ENCODE measurements around the gene CLIC1.

Gene CLIC1

DNA sequence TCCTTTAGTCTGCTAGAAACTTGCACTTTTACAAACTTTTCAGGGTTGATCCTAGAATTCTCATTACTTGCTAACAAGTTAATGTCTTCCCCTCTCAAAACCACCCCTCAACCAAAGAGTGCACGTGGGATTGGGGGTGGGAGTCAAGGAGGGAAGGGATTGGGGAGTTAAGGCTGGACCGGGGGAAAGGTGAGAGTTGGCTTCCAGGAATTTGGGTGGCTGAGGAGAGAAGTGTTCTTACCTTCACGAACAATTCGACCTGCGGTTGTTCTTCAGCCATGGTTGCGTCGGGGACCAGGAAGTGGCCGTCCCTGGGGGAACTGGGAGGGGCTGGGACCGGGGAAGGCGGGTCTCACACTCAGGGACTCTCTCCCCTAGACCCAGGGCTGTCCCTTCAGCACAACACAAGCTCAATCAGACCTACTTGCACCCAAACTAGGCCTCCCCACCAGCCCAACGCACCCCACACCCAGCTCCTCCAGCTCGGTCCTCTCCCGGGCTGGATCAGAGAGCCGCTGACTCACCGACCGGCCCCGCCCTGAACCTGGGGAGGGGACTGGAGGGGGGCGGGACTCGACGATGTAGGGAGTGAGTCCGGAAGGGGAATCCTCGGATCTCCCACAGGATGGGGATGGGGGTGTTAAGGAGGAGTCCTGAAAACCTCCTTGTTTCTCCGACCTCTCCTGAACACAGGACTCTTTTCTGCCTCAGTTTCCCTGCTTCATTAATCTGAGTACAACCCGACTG lies at the start of gene CLIC1:
Gene CLIC1, minus strand, starts transcription at position 510 of the 747 bp plus-strand sequence. Its CDS starts 230 bp downstream, at position 280.
- peak; percentile 65 for DNase-seq

DNA sequence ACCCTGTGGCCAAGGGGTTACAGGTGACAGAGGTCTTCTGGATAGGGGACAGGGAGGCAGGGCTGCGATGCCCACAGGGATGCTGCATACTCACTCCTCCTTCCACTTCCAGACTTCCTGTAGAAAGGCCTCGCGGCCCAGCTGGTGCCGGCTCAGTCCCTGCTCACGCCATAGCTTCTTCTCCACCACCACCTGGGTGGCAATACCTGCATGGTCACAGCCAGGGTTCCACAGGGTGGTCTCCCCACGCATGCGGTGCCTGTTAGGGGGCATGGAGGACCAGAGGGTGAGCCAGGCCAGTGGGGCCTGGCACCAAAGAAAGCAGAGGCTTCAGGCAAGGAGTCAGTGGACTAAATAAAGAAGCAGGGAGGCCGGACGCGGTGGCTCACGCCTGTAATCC lies 49.1 kb upstream of the CLIC1 start:
- no peak for DNase-seq

DNA sequence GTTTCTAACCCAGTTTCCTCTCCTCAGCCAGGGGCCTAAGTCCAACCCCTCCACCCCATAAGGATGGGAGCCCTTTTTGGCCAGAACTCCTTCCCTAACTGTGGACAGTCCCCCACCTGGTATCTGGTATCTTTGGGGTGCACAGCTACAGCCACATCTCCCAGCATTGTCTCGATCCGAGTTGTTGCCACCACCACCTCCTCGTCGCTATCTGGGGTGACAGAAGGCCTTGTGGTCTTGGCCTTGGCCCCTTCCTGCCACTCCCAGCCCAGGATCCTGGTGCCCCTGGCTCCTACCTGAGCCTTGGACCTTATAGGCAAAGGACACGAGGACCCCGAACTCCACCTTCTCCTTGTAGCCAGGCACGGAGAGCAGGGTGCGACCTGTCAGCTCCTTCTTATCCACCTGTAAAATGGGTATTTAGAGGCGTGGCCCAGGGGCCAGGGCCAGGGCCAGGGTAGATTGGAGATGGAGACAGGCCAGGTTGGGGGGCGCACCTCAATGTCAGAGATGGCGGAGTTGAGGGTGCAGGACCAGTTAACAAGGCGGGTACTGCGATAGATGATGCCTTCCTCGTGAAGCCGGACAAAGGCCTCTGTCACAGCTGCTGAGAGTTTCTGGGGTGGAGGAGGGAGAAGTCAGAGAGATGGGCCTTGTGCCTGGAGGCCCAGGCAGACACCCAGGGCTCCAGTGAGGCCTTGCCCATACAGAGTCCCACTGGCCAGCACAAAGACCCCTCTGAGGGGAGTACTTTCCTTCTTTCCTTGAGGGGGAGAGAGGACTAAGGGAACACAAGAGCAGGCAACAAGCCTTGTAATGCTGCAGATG lies 48.0 kb upstream of the CLIC1 start:
- DNase-seq, result no peak

DNA sequence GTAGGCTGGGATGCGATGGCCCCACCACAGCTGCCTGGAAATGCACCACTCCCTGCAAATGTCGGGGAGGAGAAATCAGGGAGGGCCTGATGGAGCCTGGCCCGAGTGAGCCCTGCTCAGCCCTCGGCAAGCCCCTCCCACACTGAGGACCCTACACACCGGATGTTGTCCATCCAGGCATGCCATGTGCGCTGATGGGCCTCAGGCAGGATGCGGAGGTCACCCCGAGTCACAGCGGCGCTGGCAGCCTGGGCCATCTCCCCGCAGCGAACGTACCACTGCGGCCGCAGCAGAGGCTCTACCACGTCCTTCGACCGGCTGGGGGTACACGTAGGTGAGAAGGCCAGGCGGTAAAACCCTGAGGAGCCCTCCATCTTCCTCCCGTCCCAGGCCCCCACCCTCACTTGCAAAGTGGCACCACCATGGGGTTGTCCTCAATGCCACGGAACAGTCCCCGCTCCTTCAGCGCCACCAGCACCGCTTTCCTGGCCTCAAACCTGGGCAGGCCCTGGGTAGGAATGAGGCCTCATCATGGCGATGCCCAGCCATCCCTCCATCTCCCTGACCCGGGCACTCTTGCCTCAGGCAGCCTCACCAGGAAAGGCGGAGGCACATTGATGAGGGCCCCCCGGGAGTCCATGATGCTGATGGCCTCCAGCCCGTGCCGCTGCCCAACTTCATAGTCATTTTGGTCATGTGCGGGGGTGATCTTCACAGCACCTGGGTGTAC lies 46.0 kb upstream of the CLIC1 start:
- no peak for DNase-seq

DNA sequence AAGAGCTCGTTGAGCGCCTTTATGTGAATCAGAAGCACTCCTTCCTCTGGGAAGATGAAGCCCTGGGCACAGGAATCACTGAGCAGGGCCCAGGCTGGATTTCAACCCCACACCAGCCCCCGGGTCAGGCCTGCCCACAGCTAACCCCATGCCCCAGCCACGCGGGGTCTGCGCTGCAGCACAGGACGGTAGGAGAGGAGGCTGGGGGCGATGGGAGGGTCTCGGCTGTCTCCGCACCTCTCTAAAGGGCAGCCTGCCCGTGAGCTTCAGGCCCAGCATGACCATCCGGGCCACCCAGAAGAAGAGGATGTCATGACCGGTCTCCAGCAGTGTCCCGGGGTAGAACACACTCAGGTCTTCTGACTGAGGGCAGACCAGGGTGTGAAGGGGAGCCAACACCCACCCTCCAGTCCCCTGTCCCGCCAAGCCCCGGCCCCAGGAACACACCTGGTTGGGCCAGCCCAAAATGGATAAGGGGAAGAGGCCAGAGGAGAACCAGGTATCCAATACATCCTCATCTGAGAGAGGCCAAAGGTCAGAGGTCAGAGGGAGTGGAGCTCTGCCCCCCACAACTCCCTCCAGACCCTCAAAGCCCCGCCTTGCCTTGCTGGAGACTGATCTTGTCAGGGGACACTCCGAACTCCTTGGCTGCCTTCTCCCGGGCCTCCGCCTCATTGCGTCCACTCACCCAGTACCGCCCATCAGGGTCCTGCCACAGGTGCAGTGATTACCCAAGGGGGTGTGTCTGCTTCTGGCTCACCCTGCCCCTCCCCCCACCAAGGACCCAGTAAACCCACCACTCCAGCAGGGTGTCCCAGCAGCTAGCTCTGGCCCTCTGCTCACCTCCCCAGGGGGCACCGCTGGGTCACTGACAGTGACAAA lies 45.2 kb upstream of the CLIC1 start:
- no peak for DNase-seq

DNA sequence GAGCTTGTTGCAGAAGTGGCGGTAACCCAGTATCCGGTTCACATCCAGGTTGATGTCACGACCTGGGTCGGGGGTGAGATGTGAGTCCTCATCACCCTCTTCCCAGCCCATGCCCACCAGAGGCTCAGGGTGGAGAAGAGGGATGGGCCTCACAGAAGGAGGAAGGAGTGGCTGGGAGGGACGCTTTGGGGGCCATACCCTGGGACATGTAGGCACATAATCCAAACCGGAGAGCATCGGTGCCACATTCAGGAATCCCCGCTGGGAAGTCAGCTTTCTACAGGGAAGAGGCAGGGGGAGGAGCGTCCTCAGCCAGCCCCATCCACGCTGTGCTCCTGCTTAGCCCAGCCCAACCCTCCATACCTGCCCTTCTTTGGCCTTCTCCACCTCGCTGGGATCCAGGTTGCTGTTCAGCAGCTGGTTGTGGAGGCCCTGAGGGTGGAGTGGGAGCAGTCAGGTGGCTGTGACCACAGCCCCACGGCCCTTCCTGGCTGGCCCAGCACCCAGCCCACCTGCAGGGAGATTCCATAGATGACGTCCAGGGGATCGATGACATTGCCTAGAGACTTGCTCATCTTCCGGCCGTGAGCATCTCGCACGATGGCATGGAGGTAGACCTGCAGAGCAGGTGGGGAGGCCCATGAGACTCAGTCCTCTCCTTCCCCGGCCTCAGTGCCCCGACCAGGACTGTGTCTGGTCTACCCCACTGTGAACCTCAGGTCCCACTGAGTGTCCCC lies 44.3 kb upstream of the CLIC1 start:
- no peak for DNase-seq

DNA sequence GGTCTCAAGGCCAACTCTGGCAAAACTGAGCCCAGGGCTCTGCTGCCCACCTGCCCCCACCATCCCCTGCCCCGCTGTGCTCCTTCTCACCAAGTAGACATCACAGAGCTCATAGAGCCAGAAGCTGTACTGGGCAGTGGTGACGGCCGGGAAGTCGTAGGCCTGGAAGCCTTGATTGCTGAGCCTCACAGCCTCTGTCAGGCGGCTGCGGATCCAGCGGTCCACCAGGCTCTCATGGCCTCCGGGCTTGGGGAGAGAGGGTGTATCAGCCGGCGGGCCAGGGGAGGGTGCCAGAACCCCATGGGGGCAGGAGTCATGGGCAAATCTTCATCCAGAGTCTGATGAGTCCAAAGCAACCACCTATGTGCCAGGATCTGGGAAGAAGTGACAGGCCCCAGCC lies 43.6 kb upstream of the CLIC1 start:
- DNase-seq, result no peak

DNA sequence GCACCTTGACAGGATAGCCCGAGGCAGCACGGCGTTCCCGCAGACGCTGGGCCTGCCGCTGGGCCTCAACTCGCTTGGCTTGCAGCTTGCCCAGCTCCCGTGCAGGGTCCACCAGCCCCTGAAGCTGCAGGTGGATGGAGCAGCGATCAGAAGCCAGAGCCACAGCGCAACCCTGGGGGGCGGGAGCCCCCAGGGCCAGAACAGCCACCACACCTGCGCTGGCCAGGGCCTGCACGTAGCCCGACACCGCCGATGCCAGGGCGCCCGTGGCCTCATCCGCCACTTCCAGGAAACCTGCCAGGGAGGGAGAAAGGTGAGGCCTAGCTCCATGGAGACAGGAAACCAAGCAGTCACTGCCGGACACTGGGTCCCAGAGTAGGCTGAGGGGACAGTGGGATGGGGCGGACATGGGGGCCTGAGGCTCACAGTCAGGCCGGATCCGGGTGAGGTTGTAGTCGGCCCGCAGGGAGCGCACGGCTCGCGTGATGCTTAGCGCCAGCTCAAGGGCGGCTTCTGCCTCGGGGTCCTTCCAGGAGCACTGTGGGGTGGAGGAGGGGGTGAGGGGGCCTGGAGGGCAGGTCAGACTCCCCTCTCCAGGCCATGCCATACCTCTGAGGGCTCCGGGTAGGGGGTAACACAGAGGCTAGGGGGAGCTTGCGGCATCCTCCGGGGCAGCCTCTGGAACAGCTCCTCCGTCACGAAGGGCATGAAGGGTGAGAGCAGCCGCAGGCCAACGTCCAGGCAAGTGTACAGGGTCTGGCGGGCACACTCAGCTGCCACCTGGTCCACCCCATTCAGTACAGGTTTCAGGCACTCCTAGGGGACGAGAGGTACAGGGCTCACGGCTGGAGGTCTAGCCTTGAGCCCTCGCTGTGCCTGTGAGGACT lies 42.9 kb upstream of the CLIC1 start:
- no peak for DNase-seq

DNA sequence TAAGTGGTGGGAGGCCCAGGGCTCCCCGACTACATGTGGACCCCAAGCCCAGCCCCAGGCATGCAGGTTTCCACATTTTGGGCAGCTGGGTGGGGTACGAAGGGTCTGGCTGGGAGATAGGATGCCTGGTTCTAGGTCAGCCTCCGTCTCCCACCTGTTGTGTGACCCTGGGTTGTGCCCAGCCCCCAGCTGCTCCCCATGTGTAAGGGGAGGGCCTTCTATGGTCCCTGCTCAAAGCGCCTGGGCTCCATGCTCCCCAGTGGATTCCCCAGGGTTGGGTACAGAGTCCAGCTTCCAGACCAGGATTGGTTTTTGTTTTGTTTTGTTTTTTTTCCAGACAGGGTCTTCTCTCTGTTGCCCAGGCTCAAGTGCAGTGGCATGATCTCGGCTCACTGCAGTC lies 41.9 kb upstream of the CLIC1 start:
- DNase-seq, result no peak

DNA sequence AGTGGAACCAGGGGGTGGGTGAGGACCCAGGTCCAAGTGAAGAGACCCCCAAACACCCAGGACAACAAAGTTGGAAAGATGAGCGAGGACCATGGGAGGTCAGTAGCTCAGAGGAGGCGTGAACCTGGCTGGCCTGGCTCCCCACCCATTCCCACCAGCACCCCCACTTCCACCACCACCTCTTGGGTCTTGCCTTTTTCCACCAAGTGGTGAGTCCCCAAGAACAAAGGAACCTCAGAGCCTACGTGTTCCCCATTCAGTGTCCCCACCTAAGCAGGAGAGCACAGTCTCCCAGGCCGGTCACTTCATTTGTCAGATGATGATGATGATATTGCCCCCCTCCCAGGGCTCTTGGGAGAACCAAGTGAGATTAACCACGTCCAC lies 41.3 kb upstream of the CLIC1 start:
- DNase-seq, result no peak

DNA sequence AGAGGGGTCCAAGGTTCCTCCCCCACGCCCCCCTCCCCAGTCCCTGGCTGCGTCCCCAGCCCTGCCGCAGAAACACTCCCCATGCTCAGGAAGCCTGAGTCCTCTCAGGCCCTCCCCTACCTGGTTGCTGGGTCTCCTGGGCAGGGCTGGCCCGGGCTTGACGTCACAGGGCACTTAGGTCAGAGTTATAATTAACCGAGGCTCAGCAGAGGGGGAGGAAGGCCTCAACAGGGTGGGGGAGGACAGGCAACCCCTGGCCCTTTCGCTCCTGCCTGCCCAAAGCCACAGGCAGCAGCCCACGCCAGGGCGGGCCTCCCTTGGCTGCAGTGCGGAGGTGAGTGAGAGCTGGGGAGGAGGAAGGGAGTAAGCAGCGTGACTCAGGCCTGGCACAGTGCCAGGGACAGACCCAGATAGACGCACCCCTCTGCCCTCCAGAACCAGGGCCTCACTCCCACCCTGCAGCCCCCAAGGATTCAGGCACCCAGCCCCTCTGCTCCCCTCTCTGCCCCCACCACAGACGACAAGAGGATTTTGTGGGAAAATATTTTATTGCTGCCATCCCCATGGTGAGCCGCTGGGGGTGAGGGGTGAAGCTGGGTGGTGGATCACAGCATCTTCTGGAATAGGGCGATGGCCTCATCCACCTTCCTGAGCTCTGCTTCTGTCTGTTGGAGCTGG lies 40.8 kb upstream of the CLIC1 start, which contains the start of gene VWA7:
Gene VWA7, minus strand, starts transcription at position 340 of the 678 bp plus-strand sequence. CDS start 549 bp downstream, outside the sequence.
- peak; percentile 26 for DNase-seq

DNA sequence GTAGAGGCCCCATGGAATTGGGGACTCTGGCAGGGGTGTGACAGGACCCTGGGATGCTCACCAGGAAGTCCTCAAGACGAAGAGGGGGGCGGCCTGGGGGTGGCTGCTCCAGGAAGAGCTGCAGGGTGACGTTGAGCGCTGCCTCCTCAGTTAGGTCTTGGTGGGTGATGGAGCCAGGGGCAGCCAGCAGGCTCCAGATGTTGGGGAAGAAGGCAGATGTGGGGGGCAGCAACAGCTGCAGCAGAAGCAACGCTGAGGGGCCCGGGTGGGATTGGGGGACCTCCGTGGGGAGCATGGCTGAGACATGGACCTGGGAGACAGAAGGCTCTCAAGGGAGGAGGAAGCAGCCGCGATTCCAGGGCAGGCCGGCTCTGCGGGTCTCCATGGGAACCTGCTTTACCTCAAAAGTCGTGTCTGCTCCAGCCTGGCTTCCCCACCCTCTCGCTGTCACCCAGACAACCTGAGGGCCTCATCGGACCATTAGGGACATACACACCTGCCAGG lies 40.2 kb upstream of the CLIC1 start:
- DNase-seq, result no peak

DNA sequence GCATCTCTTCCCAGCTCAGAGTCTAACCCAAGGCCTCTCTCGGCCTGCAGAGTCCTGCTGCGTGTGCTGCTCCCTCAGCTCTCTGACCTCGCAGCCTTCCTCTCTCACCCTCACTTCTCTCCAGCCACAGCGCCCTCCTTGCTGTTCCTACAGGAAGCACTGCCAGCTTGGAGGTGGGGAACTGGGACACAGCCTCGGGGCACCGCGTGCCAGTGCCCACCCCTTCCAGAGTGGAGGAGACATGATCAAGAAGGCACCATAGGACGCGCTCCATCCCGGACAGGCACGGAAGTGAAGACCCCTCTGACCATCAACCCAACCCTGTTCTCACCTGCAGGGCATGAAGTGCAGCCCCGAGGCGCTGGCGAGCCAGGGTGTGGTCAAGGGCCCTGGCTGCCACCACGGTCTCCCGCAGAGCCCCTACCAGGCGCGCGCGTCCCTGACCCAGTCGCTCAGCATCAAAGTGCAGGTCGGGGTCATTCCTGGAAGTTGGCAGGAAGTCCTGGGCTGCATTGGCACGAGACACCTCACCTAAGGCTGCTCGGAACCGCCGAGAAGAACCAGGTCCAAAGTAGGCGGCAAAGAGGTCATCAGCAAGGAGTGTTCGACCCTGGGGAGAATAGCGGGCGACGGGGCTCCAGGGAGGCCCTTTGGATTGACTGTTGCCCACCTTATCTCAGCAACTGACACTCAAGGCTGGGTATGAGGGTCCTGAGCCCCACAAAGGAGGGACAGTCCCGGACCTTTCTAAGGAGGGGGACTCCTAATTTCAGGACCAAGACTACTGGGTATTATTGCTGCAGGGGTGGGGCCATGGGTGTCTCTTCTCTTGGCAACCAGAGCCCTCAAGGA lies 39.5 kb upstream of the CLIC1 start:
- DNase-seq, result no peak

DNA sequence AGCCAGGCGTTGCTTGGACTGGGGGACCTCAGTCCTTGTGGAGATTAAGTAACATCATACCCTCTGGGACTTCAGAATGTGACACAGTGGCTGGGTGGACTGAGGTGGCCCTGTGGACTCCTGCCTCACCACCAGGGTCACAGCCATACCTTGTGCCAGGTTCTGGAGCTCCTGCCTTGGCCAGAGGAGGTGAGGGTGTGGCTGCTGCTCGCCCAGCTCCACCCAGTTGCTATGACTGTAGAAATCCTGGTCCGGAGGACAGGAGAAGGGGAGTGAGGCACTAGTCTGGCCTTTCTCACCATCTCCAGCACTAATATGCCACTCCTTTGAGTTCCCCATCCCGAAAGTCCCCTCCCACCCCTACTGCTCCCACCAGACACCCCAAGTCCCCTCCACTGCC lies 38.9 kb upstream of the CLIC1 start:
- DNase-seq, result no peak

DNA sequence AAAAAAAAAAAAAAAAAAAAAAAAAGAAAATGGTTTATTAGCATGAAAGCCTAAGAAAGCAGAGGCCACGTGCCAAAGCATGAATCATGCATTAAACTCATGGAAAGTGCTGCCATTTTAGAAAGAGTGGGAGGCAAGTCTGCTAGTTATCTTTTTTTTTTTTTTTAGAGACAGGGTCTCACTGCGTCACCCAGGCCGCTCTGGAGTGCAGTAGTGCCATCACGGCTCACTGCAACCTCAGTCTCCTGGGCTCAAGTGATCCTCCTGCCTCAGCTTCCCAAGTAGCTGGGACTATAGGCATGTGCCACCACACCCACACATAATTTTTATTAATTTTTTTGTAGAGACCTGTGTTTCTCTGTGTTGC lies 35.6 kb upstream of the CLIC1 start:
- DNase-seq, result no peak

DNA sequence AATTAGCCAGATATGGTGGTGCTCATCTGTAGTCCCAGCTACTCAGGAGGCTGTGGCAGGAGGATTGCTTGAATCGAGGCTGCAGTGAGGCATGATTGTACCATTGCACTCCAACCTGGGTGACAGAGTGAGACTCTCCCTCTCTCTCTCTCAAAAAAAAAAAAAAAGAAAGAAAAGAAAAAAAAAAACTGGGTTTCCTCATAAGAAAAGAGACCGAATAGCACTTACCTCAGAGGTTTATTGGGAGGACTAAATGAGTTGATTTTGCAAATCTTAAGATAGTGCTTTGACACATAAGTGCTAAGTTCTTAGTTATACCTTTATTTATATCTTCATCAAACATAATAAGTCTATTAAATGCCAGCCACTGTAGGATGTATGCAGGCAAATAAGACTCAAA lies 34.5 kb upstream of the CLIC1 start:
- no peak for DNase-seq

DNA sequence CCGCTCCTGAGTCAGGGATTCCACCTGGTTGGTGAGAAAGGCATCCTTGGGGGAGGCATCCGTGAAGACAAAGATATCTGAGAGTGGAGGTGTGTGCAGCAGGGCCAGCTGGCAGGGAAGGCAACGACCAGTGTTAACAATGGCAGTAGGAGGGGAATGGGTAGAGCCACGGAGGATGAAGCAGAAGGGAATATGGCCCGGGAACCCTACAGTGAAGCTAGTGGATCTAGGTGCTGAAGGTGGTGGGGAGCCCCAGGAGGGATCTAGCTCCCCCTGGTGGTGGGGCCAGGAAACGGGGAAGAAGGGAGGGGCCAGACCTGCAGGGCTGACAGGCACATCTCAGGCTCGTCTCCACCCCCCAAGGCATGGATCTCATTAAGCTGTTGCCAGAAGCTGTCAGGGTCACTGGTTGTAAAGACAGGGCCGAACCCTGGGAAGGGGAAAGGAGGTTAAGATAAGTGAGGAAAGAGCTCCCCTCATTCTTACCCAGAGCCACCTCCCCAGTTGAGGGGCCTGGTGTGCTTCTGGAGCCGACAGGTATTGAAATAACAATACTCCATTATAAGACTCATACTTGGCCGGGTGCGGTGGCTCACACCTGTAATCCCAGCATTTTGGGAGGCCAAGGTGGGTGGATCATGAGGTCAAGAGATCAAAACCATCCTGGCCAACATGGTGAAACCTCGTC lies 33.5 kb upstream of the CLIC1 start:
- DNase-seq, result peak; percentile 72
